WTC11 (cell line): ENCODE results near the gene TENT5A.

ENCODE experiments used
- CREB1 ChIP-seq: sonication (generic); formaldehyde crosslinking; IDR thresholded peaks from 2 replicates; pipeline ENCODE4 v1.8.0; 2023; ENCODE audit warnings: mild to moderate bottlenecking, missing genetic modification reagents
- CTCF ChIP-seq: fragments of 200-600 bp; IDR thresholded peaks from 2 replicates; pipeline ENCODE4 v1.8.0; 2022; ENCODE audit warnings: antibody characterized with exemption
- KAT7 ChIP-seq: sonication (generic); formaldehyde crosslinking; IDR thresholded peaks from 2 replicates; pipeline ENCODE4 v1.8.1; 2023; ENCODE audit warnings: missing genetic modification reagents, mild to moderate bottlenecking, borderline replicate concordance
- PRRX2 ChIP-seq: fragments of 250-450 bp; sonication (Bioruptor Pico); IDR thresholded peaks from 2 replicates; pipeline ENCODE4 v1.8.0; 2021; ENCODE audit warnings: mild to moderate bottlenecking
- RELA ChIP-seq: sonication (generic); formaldehyde crosslinking; IDR thresholded peaks from 2 replicates; pipeline ENCODE4 v1.8.1; 2022; ENCODE audit warnings: missing genetic modification reagents, mild to moderate bottlenecking, borderline replicate concordance
- STAT6 ChIP-seq: sonication (generic); formaldehyde crosslinking; conservative IDR thresholded peaks from 2 replicates; pipeline ENCODE4 v1.8.1; 2023; ENCODE audit warnings: mild to moderate bottlenecking, low read depth, missing genetic modification reagents, moderate library complexity
- TCF7 ChIP-seq: sonication (generic); formaldehyde crosslinking; IDR thresholded peaks from 2 replicates; pipeline ENCODE4 v1.8.0; 2022; ENCODE audit warnings: mild to moderate bottlenecking, low read depth, missing genetic modification reagents, moderate library complexity
- ZNF121 ChIP-seq: sonication (generic); formaldehyde crosslinking; IDR thresholded peaks from 2 replicates; pipeline ENCODE4 v1.8.0; 2023; ENCODE audit warnings: missing genetic modification reagents
- ZNF138 ChIP-seq: sonication (generic); formaldehyde crosslinking; conservative IDR thresholded peaks from 2 replicates; pipeline ENCODE4 v1.8.1; 2022; ENCODE audit warnings: mild to moderate bottlenecking, moderate library complexity, missing genetic modification reagents
- ZNF263 ChIP-seq: sonication (generic); formaldehyde crosslinking; IDR thresholded peaks from 2 replicates; pipeline ENCODE4 v1.8.1; 2022; ENCODE audit warnings: low read depth, mild to moderate bottlenecking, moderate library complexity, missing genetic modification reagents
- ZNF423 ChIP-seq: fragments of 250-450 bp; sonication (Bioruptor Pico); IDR thresholded peaks from 2 replicates; pipeline ENCODE4 v2.1.2; 2022; ENCODE audit warnings: mild to moderate bottlenecking, moderate library complexity

- TF ChIP-seq TCF7 (no peak), CTCF (no peak), ZNF423 (CRISPR knock-in tag) (no peak), RELA (CRISPR knock-in tag) (no peak), ZNF263 (CRISPR knock-in tag) (no peak), ZNF138 (CRISPR knock-in tag) (no peak), PRRX2 (CRISPR knock-in tag) (no peak), KAT7 (CRISPR knock-in tag) (no peak), CREB1 (CRISPR knock-in tag) (no peak), ZNF121 (no peak), STAT6 (no peak)
Observed at GRCh38 chr6:81739230-81740195, 13.0 kb downstream of the TENT5A start.
